Peyer's patch (tissue), 4 donors: ENCODE measurements around the gene SOX11. TPM values are rescaled to one million over a fixed set of nuclear protein-coding genes. Genes with fewer than 3 reads are reported as not detected.
A peak's percentile ranks its signal among the peaks of the same experiment; 100 is the strongest.

ENCODE experiments used
- DNase-seq, 3 donors: peaks; one replicate each; pipeline ENCODE4 v3.0.0-alpha.2; 2017 to 2019
- H3K27ac ChIP-seq, 4 donors: fragments of 200-600 bp; sonication (generic); one replicate each; pipeline ENCODE4 v1.5.1; 2016 to 2019
- H3K27me3 ChIP-seq, 2 donors: fragments of 200-600 bp; sonication (generic); one replicate each; pipeline ENCODE4 v1.5.1; 2019
- H3K36me3 ChIP-seq, 3 donors: fragments of 200-600 bp; sonication (generic); one replicate each; pipeline ENCODE4 v1.5.1; 2016 to 2019
- H3K4me1 ChIP-seq, 4 donors: fragments of 200-600 bp; sonication (generic); one replicate each; pipeline ENCODE4 v1.5.1; 2016 to 2019
- H3K4me3 ChIP-seq, 4 donors: fragments of 200-600 bp; sonication (generic); 1 replicate in 3 of 4; 2 replicates in 1 of 4; pipeline ENCODE4 v1.5.1; 2016 to 2019; ENCODE audit warnings: mild to moderate bottlenecking in 1 of 4
- H3K9me3 ChIP-seq, 4 donors: fragments of 200-600 bp; sonication (generic); one replicate each; pipeline ENCODE4 v1.5.1; 2016 to 2019; ENCODE audit warnings: mild to moderate bottlenecking in 1 of 4
- POLR2A ChIP-seq, 2 donors: fragments of 450-650 bp; IDR thresholded peaks; one replicate each; pipeline ENCODE4 v1.5.1; 2017; ENCODE audit warnings: antibody characterized with exemption in 2 of 2, mild to moderate bottlenecking in 2 of 2, moderate library complexity in 2 of 2
- total RNA-seq, 4 donors: library from RNA; depleted of rRNA; stranded (reverse); fragments of >200 nt; gene quantifications; one replicate each; pipeline ENCODE4 v1.1.0, GENCODE V29; 2016
- TF ChIP-seq, protein P1 (sequence below), 6 experiments: fragments of 450-650 bp in 4 of 6; fragments of 200-600 bp in 2 of 6; sonication (generic) in 1 of 6; IDR thresholded peaks; one replicate each; pipeline ENCODE4 v1.5.1; 2017 to 2019; ENCODE audit warnings: antibody characterized with exemption in 6 of 6, mild to moderate bottlenecking in 3 of 6, moderate library complexity in 1 of 6

Gene SOX11
- total RNA-seq, 4 donors from 2014 or later = not detected

DNA sequence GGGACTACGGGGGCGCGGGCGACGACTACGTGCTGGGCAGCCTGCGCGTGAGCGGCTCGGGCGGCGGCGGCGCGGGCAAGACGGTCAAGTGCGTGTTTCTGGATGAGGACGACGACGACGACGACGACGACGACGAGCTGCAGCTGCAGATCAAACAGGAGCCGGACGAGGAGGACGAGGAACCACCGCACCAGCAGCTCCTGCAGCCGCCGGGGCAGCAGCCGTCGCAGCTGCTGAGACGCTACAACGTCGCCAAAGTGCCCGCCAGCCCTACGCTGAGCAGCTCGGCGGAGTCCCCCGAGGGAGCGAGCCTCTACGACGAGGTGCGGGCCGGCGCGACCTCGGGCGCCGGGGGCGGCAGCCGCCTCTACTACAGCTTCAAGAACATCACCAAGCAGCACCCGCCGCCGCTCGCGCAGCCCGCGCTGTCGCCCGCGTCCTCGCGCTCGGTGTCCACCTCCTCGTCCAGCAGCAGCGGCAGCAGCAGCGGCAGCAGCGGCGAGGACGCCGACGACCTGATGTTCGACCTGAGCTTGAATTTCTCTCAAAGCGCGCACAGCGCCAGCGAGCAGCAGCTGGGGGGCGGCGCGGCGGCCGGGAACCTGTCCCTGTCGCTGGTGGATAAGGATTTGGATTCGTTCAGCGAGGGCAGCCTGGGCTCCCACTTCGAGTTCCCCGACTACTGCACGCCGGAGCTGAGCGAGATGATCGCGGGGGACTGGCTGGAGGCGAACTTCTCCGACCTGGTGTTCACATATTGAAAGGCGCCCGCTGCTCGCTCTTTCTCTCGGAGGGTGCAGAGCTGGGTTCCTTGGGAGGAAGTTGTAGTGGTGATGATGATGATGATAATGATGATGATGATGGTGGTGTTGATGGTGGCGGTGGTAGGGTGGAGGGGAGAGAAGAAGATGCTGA, 1.4 kb downstream of the SOX11 start:
- H3K27me3 ChIP-seq = peaks cover 0 to 47% of the 10 kb centered on the region in 2 donors
- DNase-seq = no peak
- peak overlapping the region in 1 of 4 donors; percentile 38 for H3K4me3 ChIP-seq
- peak overlapping the region in 1 of 4 donors; percentile 50 for H3K27ac ChIP-seq
- H3K9me3 ChIP-seq = peaks cover 0 to 9% (median 0%) of the 10 kb centered on the region in 4 donors
- no peak for TF ChIP-seq POLR2A (IDR thresholded peaks at IDR 0.05)
- TF ChIP-seq, protein P1, sequence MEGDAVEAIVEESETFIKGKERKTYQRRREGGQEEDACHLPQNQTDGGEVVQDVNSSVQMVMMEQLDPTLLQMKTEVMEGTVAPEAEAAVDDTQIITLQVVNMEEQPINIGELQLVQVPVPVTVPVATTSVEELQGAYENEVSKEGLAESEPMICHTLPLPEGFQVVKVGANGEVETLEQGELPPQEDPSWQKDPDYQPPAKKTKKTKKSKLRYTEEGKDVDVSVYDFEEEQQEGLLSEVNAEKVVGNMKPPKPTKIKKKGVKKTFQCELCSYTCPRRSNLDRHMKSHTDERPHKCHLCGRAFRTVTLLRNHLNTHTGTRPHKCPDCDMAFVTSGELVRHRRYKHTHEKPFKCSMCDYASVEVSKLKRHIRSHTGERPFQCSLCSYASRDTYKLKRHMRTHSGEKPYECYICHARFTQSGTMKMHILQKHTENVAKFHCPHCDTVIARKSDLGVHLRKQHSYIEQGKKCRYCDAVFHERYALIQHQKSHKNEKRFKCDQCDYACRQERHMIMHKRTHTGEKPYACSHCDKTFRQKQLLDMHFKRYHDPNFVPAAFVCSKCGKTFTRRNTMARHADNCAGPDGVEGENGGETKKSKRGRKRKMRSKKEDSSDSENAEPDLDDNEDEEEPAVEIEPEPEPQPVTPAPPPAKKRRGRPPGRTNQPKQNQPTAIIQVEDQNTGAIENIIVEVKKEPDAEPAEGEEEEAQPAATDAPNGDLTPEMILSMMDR (IDR thresholded peaks at IDR 0.05) = no peak
- H3K4me1 ChIP-seq = peaks cover 0 to 28% (median 0%) of the 10 kb centered on the region in 4 donors
- H3K36me3 ChIP-seq = no peaks in the 10 kb centered on the region

DNA sequence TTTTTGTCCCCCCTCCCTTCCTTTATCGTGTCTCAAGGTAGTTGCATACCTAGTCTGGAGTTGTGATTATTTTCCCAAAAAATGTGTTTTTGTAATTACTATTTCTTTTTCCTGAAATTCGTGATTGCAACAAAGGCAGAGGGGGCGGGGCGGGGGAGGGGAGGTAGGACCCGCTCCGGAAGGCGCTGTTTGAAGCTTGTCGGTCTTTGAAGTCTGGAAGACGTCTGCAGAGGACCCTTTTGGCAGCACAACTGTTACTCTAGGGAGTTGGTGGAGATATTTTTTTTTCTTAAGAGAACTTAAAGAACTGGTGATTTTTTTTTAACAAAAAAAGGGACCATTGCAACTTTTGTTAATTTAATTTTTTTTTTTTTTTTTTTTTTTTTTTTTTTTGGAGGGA, 2.1 kb downstream of the SOX11 start:
- Histone ChIP-seq H3K27me3 (peaks cover 0 to 47% of the 10 kb centered on the region in 2 donors), H3K27ac (no peak overlapping the region), H3K4me1 (peaks cover 0 to 28% (median 0%) of the 10 kb centered on the region in 4 donors), H3K4me3 (no peak overlapping the region), H3K36me3 (no peaks in the 10 kb centered on the region), H3K9me3 (peaks cover 0 to 9% (median 0%) of the 10 kb centered on the region in 4 donors)
- no peak for DNase-seq
- no peak for TF ChIP-seq POLR2A (IDR thresholded peaks at IDR 0.05)
- TF ChIP-seq, protein P1 (IDR thresholded peaks at IDR 0.05) = no peak

DNA sequence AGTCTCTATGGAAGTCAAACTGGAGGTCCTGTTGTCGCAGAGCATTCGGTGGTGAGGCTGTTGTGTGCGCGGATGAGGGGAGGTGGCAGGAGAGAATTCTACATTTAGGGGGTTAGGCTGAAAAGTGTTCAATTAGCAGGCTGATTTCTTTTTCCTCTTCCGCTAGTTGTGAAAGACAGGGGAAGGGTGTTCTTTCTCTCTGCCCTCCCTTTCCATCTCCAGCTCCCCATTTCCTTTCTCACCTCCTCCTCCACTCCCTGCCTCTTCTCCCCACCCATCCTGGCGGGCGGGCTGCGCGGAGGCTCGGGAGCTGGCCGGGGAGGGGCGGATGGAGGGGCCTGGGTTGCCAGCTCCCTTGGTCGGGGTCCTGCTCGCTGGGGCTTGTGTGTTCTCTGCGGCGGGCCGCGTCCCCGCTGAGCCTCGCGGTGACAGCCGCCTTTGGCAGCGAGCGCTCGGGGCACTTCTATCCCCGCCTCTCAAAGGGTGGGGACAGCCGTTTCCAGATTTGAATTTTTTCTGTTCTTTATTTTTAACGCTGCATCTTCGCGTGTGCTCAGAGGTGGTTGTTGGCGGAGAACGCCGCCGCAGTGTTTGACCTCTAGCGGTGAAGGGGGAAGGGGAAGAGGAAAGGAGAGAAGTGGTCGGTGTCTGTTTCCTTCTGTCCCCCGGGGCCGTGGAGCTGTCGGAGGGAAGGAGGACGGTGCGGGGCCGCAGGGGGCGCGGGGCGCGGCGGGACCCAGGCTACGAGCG, 3.6 kb downstream of the SOX11 start:
- Histone ChIP-seq H3K27ac (peak overlapping the region in 1 of 4 donors; percentile 60), H3K36me3 (no peaks in the 10 kb centered on the region), H3K27me3 (peaks cover 0 to 47% of the 10 kb centered on the region in 2 donors), H3K4me1 (peaks cover 0 to 28% (median 0%) of the 10 kb centered on the region in 4 donors), H3K4me3 (peak overlapping the region in 2 of 4 donors; percentile 32 to 49), H3K9me3 (peaks cover 0 to 9% (median 0%) of the 10 kb centered on the region in 4 donors)
- DNase-seq = no peak
- TF ChIP-seq, protein P1 (IDR thresholded peaks at IDR 0.05) = no peak
- TF ChIP-seq POLR2A (IDR thresholded peaks at IDR 0.05) = no peak

DNA sequence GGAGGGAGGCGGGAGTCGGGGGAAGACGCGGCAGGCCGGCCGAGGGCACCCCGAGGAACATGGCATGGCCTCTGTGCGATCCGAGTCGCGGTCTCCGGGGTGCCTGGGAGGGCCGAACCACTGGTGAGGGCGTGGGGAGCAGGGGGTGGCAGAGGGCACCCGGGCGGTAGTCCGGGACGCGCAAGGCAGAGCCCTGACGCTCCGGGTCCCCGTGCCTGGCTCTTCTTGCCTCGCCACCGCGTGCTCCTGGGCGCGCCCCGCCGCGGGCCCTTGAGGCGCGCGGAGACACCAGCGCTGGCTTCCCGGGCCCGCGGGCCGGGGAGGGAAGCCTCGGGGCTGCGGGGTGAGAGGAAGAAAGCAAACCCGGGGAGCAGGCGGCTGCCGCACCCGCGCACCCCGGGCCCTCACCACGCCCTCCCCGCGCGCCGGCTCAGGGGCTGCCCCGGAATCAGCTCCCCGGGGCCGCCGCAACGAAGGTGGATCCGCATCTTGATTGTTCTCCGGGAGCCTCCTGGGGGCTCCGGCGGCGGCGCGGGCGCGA, 4.3 kb downstream of the SOX11 start:
- no peak for DNase-seq
- Histone ChIP-seq H3K36me3 (no peaks in the 10 kb centered on the region), H3K4me1 (peaks cover 0 to 28% (median 0%) of the 10 kb centered on the region in 4 donors), H3K4me3 (peak overlapping the region in 3 of 4 donors; percentile 24 to 49 (median 32)), H3K9me3 (peaks cover 0 to 9% (median 0%) of the 10 kb centered on the region in 4 donors), H3K27ac (peak overlapping the region in 1 of 4 donors; percentile 60), H3K27me3 (peaks cover 0 to 43% of the 10 kb centered on the region in 2 donors)
- TF ChIP-seq, protein P1 (IDR thresholded peaks at IDR 0.05) = no peak
- no peak for TF ChIP-seq POLR2A (IDR thresholded peaks at IDR 0.05)

DNA sequence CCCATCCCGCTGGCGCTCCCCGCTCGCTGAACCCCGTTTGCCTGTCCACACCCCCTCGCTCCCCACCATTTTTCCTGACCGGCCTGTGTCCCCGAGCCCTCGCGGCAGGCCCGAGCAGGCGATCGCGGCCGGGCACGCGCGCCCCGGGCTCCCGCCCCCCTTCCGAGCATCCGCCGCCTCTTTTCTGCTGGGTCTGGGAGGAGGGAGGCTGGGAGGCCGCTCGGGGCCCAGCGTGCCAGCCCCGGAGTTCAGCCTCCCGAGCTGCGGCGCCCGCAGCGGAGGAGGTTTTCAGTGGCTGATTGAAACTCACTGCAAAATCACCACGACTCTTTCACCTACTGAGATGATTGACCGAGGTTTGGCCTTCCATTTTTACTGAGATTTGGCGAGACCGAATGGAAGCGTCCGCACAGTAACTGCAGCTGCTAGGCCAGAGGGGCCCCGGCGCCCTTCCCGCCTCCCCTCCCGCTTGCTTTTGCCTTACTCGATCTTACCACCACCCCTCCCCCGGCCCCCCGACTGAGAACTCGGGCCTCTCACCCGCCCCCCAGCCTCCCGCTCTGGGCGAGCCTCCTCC, 4.8 kb downstream of the SOX11 start:
- TF ChIP-seq POLR2A (IDR thresholded peaks at IDR 0.05) = no peak
- TF ChIP-seq, protein P1 (IDR thresholded peaks at IDR 0.05) = no peak
- peaks cover 0 to 40% of the 10 kb centered on the region in 2 donors for H3K27me3 ChIP-seq
- peak overlapping the region in 3 of 4 donors; percentile 24 to 49 (median 32) for H3K4me3 ChIP-seq
- H3K36me3 ChIP-seq = no peaks in the 10 kb centered on the region
- DNase-seq = no peak
- H3K4me1 ChIP-seq = peaks cover 0 to 28% (median 0%) of the 10 kb centered on the region in 4 donors
- peak overlapping the region in 1 of 4 donors; percentile 60 for H3K27ac ChIP-seq
- H3K9me3 ChIP-seq = peaks cover 0 to 9% (median 0%) of the 10 kb centered on the region in 4 donors
